Large intestine (tissue), 3 donors: ENCODE data around the gene TRAF3. TPM values are rescaled to one million over a fixed set of nuclear protein-coding genes. Genes with fewer than 3 reads are reported as not detected.
A peak's percentile ranks its signal among the peaks of the same experiment; 100 is the strongest.
"Not testable (repeated sequence)": the region's sequence is repeated elsewhere in the genome, so short reads cannot be mapped to it uniquely, and the experiment has no call there.

Source experiments
- DNase-seq, 2 donors: peaks; one replicate each; pipeline versions ENCODE4 v3.0.0 to v3.0.0-alpha.2; 2013
- H3K27ac ChIP-seq: one replicate; pipeline ENCODE4 v1.5.1; 2013; ENCODE audit warnings: low read length
- H3K27me3 ChIP-seq: 2 replicates; pipeline ENCODE4 v1.6.1; 2013; ENCODE audit warnings: low read length; ENCODE audit not compliant: control insufficient read depth, insufficient read depth
- H3K36me3 ChIP-seq: 2 replicates; pipeline ENCODE4 v1.6.1; 2013; ENCODE audit warnings: low read length; ENCODE audit not compliant: control insufficient read depth, insufficient read depth
- H3K4me1 ChIP-seq: one replicate; pipeline ENCODE4 v1.6.1; 2013; ENCODE audit warnings: low read length; ENCODE audit not compliant: control insufficient read depth, insufficient read depth
- H3K4me3 ChIP-seq: one replicate; pipeline ENCODE4 v1.5.1; 2013; ENCODE audit warnings: low read length
- H3K9me3 ChIP-seq: one replicate; pipeline ENCODE4 v1.6.1; 2013; ENCODE audit warnings: mild to moderate bottlenecking, low read depth, low read length, moderate library complexity; ENCODE audit not compliant: control insufficient read depth
- WGBS: methylation state at CpG from one replicate; pipeline ENCODE4 v1.1.5; 2013; ENCODE audit warnings: low lambda C conversion rate; ENCODE audit not compliant: insufficient coverage; 5-methylcytosine and 5-hydroxymethylcytosine counted together
- polyA plus RNA-seq: library from polyadenylated mRNA; unstranded; fragments of 120-200 nt; gene quantifications from one replicate; pipeline ENCODE4 v1.2.1, GENCODE V29; 2013

The TRAF3 gene
- polyA plus RNA-seq, 1 donor = 16.3 TPM

- Histone ChIP-seq H3K36me3 (peaks cover 5% of the 10 kb centered on the region), H3K9me3 (no peaks in the 10 kb centered on the region), H3K27ac (no peak overlapping the region), H3K27me3 (no peaks in the 10 kb centered on the region), H3K4me1 (peaks cover 6% of the 10 kb centered on the region), H3K4me3 (no peak overlapping the region)
- WGBS = no CpG with 5 or more reads among the region's 16 CpGs
- no peak for DNase-seq
These were observed 26.2 kb upstream of the TRAF3 start for GRCh38 chr14:102751088-102751487.

DNA sequence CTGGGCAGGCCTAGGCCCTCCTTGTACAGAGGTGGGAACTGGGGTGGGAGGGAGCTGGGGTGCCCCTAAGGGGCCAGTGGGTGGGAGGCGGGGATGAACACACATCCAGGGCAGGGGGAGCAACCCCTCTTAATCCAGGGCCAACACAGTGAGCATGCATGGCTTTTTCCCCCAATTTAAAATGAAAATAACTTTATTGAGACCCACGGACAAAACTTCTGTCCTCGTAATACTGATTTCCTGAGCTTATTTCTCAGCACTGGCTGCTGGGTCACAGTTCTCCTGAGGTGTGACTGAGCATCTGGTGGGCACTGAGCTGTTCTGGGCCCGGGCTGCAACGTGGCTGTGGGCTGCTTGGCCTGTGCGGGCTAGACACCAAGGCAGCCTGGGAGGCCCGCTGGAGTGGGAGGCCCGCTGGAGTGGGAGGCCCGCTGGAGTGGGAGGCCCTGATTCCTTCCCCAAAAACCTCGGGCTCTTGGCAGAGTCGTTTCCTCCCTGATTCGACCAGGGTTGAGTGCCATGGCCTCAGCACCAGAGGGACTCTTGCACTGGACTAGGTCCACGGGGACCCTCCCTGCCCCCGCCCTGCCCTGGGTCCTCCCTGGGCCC, 24.9 kb upstream of the TRAF3 start:
- peaks cover 6% of the 10 kb centered on the region for H3K4me1 ChIP-seq
- H3K4me3 ChIP-seq = no peak overlapping the region
- DNase-seq = no peak
- no peak overlapping the region for H3K27ac ChIP-seq
- WGBS = no CpG with 5 or more reads among the region's 14 CpGs
- H3K9me3 ChIP-seq = no peaks in the 10 kb centered on the region
- peaks cover under 1% of the 10 kb centered on the region for H3K36me3 ChIP-seq
- H3K27me3 ChIP-seq = no peaks in the 10 kb centered on the region

GRCh38 chr14:102754370-102755262, 22.6 kb upstream of the TRAF3 start:
- Histone ChIP-seq H3K27me3 (no peaks in the 10 kb centered on the region), H3K36me3 (no peaks in the 10 kb centered on the region), H3K4me1 (peaks cover 6% of the 10 kb centered on the region), H3K9me3 (no peaks in the 10 kb centered on the region), H3K27ac (no peak overlapping the region), H3K4me3 (no peak overlapping the region)
- WGBS = no CpG with 5 or more reads among the region's 17 CpGs
- DNase-seq = no peak

GRCh38 chr14:102757646-102758045, 19.6 kb upstream of the TRAF3 start:
- DNase-seq = no peak
- H3K4me1 ChIP-seq = peaks cover 13% of the 10 kb centered on the region

DNA sequence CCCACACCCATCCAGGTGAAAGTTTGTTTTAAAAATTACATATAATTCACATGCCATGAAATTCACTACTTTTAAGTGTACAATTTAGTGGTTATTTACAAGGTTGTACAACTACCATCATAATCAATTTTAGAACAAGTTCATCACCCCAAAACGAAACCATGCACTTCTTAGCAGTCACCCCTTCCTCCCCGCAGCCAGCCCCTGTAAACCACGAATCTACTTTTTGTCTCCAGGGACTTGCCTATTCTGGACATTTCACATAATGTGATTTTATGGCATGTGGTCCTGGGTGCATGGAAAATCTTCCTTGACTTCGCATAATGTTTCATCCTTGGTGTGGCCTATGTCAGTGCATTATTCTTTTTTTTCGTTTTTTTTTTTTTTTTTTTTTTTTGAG, 19.2 kb upstream of the TRAF3 start:
- no CpG with 5 or more reads among the region's 5 CpGs for WGBS
- H3K27me3 ChIP-seq = no peaks in the 10 kb centered on the region
- no peaks in the 10 kb centered on the region for H3K36me3 ChIP-seq

More at GRCh38 chr14:102757646-102758045, 19.6 kb upstream of the TRAF3 start:
- Histone ChIP-seq H3K36me3 (no peaks in the 10 kb centered on the region), H3K4me3 (no peak overlapping the region), H3K27ac (no peak overlapping the region), H3K27me3 (no peaks in the 10 kb centered on the region), H3K9me3 (no peaks in the 10 kb centered on the region)
- WGBS = no CpG with 5 or more reads among the region's 11 CpGs

GRCh38 chr14:102759456-102760187, 17.6 kb upstream of the TRAF3 start:
- no peak for DNase-seq
- no peak overlapping the region for H3K27ac ChIP-seq
- WGBS = 50% methylated on average over 3 of the region's 10 CpGs

More for the DNA sequence above, 19.2 kb upstream of the TRAF3 start:
- Histone ChIP-seq H3K27ac (no peak overlapping the region), H3K4me3 (no peak overlapping the region), H3K9me3 (no peaks in the 10 kb centered on the region), H3K4me1 (peaks cover 10% of the 10 kb centered on the region)
- no peak for DNase-seq

DNA sequence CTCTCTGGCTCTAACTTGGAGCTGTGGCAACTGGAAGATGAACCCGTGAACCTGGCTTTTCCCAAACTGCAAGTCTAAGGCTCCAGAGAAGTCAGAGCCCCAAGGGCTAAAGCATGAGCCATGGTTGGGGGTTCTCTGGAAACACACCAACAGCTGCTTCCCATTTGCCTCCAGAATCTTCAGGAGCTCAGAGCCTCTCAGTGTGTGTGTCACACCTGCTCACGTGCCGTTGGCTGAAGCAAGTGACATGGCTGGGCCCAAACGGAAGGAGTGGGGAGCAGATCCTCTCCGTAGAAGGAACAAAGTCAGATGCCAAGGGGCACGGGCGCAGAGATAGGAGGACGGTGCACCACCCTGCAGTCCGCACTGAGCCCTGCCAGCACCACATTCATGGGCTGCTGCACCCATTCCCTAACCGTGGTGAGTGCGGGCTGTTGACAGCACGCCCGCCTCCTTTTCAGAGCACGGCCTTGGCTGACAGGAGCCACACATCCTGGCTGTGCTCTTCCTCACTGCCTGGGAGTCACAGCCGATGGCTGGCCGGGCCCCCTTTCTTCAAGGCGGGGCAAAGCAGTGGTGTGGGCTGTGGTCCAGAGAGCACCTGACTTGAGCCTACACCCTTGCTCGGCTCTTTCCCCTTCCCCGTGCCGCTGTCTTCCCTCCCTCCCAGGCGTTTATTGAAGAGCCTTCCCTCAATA, 16.6 kb upstream of the TRAF3 start:
- Histone ChIP-seq H3K27ac (no peak overlapping the region), H3K9me3 (no peaks in the 10 kb centered on the region), H3K27me3 (no peaks in the 10 kb centered on the region), H3K4me1 (peaks cover 10% of the 10 kb centered on the region), H3K36me3 (no peaks in the 10 kb centered on the region), H3K4me3 (no peak overlapping the region)
- peak in 1 of 2 donors; percentile 51 for DNase-seq
- WGBS = no CpG with 5 or more reads among the region's 21 CpGs

More at GRCh38 chr14:102759456-102760187, 17.6 kb upstream of the TRAF3 start:
- Histone ChIP-seq H3K9me3 (no peaks in the 10 kb centered on the region), H3K4me1 (peaks cover 10% of the 10 kb centered on the region), H3K27me3 (no peaks in the 10 kb centered on the region), H3K4me3 (no peak overlapping the region), H3K36me3 (no peaks in the 10 kb centered on the region)

GRCh38 chr14:102761206-102761605, 16.0 kb upstream of the TRAF3 start:
- H3K9me3 ChIP-seq = no peaks in the 10 kb centered on the region
- no CpG with 5 or more reads among the region's 15 CpGs for WGBS
- no peak for DNase-seq

DNA sequence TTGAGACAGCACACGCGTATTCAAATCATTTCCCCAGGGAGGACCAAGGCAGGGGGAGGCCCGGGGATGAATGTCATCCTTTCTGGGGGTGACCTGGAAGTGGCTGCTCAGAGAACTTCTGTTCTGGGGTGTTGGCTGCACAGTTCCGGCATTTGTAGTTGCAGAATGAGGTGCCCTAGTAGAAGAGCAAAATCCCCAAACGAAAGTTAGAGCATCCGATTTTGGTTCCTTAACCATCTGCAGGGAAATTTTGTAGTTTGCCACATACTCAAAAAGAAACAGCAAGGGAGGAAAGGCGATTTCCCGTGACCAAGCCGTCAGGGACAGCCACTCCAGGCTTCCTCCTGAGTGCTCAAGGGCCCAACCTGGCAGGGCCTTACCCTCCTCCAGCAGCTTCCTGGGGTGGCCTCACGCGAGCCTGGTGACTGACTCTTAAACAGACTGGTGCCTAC, 13.0 kb upstream of the TRAF3 start:
- Histone ChIP-seq H3K9me3 (no peaks in the 10 kb centered on the region), H3K27me3 (no peaks in the 10 kb centered on the region), H3K4me1 (peaks cover 10% of the 10 kb centered on the region), H3K27ac (no peak overlapping the region), H3K36me3 (no peaks in the 10 kb centered on the region), H3K4me3 (no peak overlapping the region)
- no CpG with 5 or more reads among the region's 11 CpGs for WGBS
- DNase-seq = no peak

More at GRCh38 chr14:102761206-102761605, 16.0 kb upstream of the TRAF3 start:
- Histone ChIP-seq H3K4me3 (no peak overlapping the region), H3K27ac (no peak overlapping the region), H3K27me3 (no peaks in the 10 kb centered on the region), H3K36me3 (no peaks in the 10 kb centered on the region), H3K4me1 (peaks cover 10% of the 10 kb centered on the region)

DNA sequence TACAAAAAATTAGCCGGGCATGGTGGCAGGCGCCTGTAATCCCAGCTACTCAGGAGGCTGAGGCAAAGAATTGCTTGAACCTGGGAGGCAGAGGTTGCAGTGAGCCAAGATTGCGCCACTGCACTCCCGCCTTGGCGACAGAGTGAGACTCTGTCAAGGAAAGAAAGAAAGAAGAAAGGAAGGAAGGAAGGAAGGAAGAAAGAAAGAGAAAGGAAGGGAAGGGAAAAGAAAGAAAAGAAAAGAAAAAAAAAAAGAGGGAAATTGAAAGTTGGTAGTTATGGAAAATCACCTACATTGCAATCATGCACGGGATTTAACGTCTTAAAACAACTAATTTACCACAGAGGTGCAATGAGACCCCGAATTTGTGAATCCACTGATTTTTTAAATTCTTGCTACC, 11.5 kb upstream of the TRAF3 start:
- H3K27me3 ChIP-seq, H3K9me3 ChIP-seq, H3K4me3 ChIP-seq, H3K27ac ChIP-seq, H3K4me1 ChIP-seq, H3K36me3 ChIP-seq, DNase-seq: not testable (repeated sequence)
- WGBS = 87% methylated on average over 4 of the region's 8 CpGs
